ENCODE data around the gene HLA-DQB2. TPM values are rescaled to one million over a fixed set of nuclear protein-coding genes. Genes with fewer than 3 reads are reported as not detected.
"Not testable (repeated sequence)": the region's sequence is repeated elsewhere in the genome, so short reads cannot be mapped to it uniquely, and the experiment has no call there.

The HLA-DQB2 gene
- total RNA-seq = not detected in 2 replicates
- long read RNA-seq = 0 reads

DNA sequence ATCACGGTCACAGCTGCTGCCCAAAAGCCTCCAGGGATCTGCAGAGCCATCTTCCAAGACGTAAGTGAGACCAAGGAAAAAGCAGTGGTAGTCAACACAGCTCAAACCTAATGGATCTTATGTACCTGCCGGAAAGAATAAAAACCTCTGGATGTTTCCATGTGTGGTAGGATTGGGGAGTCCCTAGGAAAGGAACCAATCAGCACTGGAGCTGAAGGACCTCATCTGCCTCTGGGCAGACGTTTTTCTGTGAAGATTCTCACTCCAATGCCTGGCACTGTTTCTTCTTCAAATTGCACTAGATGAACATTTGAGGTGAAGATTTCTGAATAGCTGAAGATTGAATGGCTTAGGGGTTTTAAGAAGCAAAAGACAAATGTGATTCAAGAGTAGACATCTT lies at the start of gene HLA-DQB2:
Gene HLA-DQB2 (minus strand): TSS at position 112 of the 400 bp plus-strand sequence. CDS start 62 bp downstream, at position 50.
- Mint-ChIP-seq H3K4me3 (ENCODE audit: unreplicated experiment) (no peak within 1 kb of the TSS), H3K27ac (ENCODE audit: unreplicated experiment) (no peak within 1 kb of the TSS), H3K9me3 (ENCODE audit: unreplicated experiment) (no peaks in the 10 kb centered on the region), H3K27me3 (ENCODE audit: unreplicated experiment) (peaks cover 30% of the 10 kb centered on the region), H3K36me3 (ENCODE audit: unreplicated experiment) (no peaks in the 10 kb centered on the region), H3K4me1 (ENCODE audit: unreplicated experiment) (no peaks in the 10 kb centered on the region)
- no peak for TF ChIP-seq CTCF (IDR thresholded peaks at IDR 0.05)
- no peak for DNase-seq (ENCODE audit: extremely low spot score, unreplicated experiment)

GRCh38 chr6:32809171-32809570 lies 45.8 kb upstream of the HLA-DQB2 start:
- TF ChIP-seq CTCF (IDR thresholded peaks at IDR 0.05) = no peak
- no peak for DNase-seq (ENCODE audit: extremely low spot score, unreplicated experiment)
- H3K27me3 Mint-ChIP-seq (ENCODE audit: unreplicated experiment) = peaks cover 56% of the 10 kb centered on the region

GRCh38 chr6:32807020-32807580 lies 43.8 kb upstream of the HLA-DQB2 start:
- Mint-ChIP-seq H3K27me3 (ENCODE audit: unreplicated experiment) (peaks cover 60% of the 10 kb centered on the region), H3K9me3 (ENCODE audit: unreplicated experiment) (no peaks in the 10 kb centered on the region), H3K27ac (ENCODE audit: unreplicated experiment) (no peak overlapping the region), H3K4me3 (ENCODE audit: unreplicated experiment) (no peak overlapping the region), H3K36me3 (ENCODE audit: unreplicated experiment) (peaks cover 1% of the 10 kb centered on the region), H3K4me1 (ENCODE audit: unreplicated experiment) (peaks cover 7% of the 10 kb centered on the region)
- no peak for TF ChIP-seq CTCF (IDR thresholded peaks at IDR 0.05)
- DNase-seq (ENCODE audit: extremely low spot score, unreplicated experiment) = no peak

More at GRCh38 chr6:32809171-32809570, 45.8 kb upstream of the HLA-DQB2 start:
- H3K36me3 Mint-ChIP-seq (ENCODE audit: unreplicated experiment) = peaks cover 1% of the 10 kb centered on the region
- no peaks in the 10 kb centered on the region for H3K9me3 Mint-ChIP-seq (ENCODE audit: unreplicated experiment)
- H3K4me1 Mint-ChIP-seq (ENCODE audit: unreplicated experiment) = peaks cover 7% of the 10 kb centered on the region
- H3K27ac Mint-ChIP-seq (ENCODE audit: unreplicated experiment) = no peak overlapping the region
- H3K4me3 Mint-ChIP-seq (ENCODE audit: unreplicated experiment) = no peak overlapping the region

GRCh38 chr6:32805404-32805803 lies 42.1 kb upstream of the HLA-DQB2 start:
- not testable (repeated sequence) for H3K36me3 Mint-ChIP-seq (ENCODE audit: unreplicated experiment); H3K27ac Mint-ChIP-seq (ENCODE audit: unreplicated experiment); H3K4me1 Mint-ChIP-seq (ENCODE audit: unreplicated experiment); H3K9me3 Mint-ChIP-seq (ENCODE audit: unreplicated experiment); H3K4me3 Mint-ChIP-seq (ENCODE audit: unreplicated experiment); DNase-seq (ENCODE audit: extremely low spot score, unreplicated experiment)
- peaks cover 71% of the 10 kb centered on the region for H3K27me3 Mint-ChIP-seq (ENCODE audit: unreplicated experiment)

DNA sequence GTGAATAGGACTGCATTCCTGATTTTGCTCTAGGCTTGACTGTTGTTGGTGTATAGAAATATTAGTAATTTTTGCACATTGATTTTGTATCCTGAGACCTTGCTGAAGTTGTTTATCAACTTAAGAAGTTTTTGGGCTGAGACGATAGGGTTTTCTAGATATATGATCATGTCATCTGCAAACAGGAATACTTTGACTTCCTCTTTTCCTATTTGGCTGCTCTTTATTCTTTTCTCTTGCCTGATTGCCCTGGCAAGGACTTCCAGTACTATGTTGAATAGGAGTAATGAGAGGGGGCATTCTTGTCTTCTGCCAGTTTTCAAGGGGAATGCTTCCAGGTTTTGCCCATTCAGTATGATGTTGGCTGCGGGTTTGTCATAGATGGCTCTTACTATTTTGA lies 40.1 kb upstream of the HLA-DQB2 start:
- DNase-seq (ENCODE audit: extremely low spot score, unreplicated experiment) = no peak
- H3K27ac Mint-ChIP-seq (ENCODE audit: unreplicated experiment) = no peak overlapping the region
- H3K36me3 Mint-ChIP-seq (ENCODE audit: unreplicated experiment) = peaks cover 1% of the 10 kb centered on the region
- no peak overlapping the region for H3K4me3 Mint-ChIP-seq (ENCODE audit: unreplicated experiment)
- H3K27me3 Mint-ChIP-seq (ENCODE audit: unreplicated experiment) = peaks cover 71% of the 10 kb centered on the region
- TF ChIP-seq CTCF (IDR thresholded peaks at IDR 0.05) = no peak
- peaks cover 7% of the 10 kb centered on the region for H3K4me1 Mint-ChIP-seq (ENCODE audit: unreplicated experiment)
- peaks cover 6% of the 10 kb centered on the region for H3K9me3 Mint-ChIP-seq (ENCODE audit: unreplicated experiment)
